Right lobe of liver (tissue), 4 donors: ENCODE data around the gene PEX6.

Source experiments
- POLR2A ChIP-seq: fragments of 450-650 bp; IDR thresholded peaks from one replicate; pipeline ENCODE4 v1.6.1; 2017; ENCODE audit warnings: antibody characterized with exemption, mild to moderate bottlenecking
- TF ChIP-seq, protein P1 (sequence below), 4 donors: fragments of 200-600 bp in 3 of 4; fragments of 450-650 bp in 1 of 4; IDR thresholded peaks; one replicate each; pipeline versions ENCODE4 v1.5.1 to v1.8.0; 2016 to 2022; ENCODE audit warnings: antibody characterized with exemption in 4 of 4, mild to moderate bottlenecking in 2 of 4
- donor health status: DM: no; HTN: no; CAD: no.
- donor health status: DM: no; HTN: no; CAD: no.
- donor health status: DM: no; HTN: yes; CAD: no.

DNA sequence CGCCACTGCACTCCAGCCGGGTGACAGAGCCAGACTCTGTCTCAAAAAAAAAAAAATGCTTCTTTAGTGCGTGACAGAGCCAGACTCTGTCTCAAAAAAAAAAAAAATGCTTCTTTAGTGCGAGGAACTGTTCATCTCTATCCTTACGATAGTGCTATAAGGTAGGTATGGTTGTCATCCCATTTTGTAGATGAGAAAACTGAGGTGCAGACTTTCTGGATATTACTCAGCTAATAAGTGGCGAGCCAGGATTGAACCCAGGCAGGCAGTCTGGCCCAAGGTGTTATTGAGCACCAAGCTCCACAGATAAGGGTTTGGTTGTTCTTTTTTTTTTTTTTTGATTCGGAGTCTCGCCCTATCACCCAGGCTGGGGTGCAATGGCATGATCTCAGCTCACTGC lies 22.9 kb upstream of the PEX6 start:
- TF ChIP-seq, protein P1, sequence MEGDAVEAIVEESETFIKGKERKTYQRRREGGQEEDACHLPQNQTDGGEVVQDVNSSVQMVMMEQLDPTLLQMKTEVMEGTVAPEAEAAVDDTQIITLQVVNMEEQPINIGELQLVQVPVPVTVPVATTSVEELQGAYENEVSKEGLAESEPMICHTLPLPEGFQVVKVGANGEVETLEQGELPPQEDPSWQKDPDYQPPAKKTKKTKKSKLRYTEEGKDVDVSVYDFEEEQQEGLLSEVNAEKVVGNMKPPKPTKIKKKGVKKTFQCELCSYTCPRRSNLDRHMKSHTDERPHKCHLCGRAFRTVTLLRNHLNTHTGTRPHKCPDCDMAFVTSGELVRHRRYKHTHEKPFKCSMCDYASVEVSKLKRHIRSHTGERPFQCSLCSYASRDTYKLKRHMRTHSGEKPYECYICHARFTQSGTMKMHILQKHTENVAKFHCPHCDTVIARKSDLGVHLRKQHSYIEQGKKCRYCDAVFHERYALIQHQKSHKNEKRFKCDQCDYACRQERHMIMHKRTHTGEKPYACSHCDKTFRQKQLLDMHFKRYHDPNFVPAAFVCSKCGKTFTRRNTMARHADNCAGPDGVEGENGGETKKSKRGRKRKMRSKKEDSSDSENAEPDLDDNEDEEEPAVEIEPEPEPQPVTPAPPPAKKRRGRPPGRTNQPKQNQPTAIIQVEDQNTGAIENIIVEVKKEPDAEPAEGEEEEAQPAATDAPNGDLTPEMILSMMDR (IDR thresholded peaks at IDR 0.05): no peak
- TF ChIP-seq POLR2A: no peak
